Activated naive CD4-positive, alpha-beta T cell (primary cell): ENCODE results near the gene NUDT17.
"Not testable (repeated sequence)": the region's sequence is repeated elsewhere in the genome, so short reads cannot be mapped to it uniquely, and the experiment has no call there.

ENCODE experiments used
- DNase-seq, 4 experiments: peaks; one replicate each; lab custom pipeline; 2025; lab: John Stamatoyannopoulos, UW

The NUDT17 gene, protein sequence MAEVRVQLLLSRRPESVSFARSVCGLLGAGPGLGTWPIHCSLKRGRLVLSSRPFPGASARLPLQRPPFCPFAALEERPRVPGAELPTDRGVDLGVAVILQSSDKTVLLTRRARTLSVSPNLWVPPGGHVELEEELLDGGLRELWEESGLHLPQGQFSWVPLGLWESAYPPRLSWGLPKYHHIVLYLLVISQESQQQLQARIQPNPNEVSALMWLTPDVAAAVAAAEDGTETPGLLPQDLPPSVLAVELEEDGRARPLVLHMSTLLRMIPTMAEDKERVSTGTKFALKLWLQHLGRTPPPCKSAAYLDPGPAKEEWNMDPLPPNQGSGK

DNA sequence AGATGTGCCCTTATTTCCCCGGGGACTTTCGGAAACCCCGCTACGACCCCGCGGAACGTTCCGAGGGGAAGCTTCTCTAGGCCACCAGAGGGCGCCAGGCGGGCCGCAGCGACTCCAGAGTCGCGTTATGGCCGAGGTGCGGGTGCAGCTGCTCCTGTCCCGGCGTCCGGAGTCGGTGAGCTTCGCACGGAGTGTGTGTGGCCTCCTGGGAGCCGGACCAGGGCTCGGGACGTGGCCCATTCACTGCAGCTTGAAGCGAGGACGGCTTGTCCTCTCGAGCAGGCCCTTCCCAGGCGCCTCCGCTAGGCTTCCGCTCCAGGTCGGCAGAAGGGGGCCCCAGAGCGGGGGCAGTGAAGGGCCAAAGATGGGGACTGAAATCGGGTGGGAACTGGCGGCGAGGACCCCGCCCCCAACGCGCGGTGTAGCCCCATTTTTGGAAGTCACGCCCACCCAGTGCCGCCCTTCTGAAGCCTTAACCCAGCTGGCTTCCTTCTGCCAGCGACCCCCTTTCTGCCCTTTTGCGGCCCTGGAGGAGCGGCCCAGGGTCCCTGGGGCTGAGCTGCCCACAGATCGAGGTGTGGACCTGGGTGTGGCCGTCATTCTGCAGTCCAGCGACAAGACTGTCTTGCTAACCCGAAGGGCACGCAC, at the start of gene NUDT17:
Gene NUDT17, plus strand, starts transcription at position 117 of the 648 bp plus-strand sequence. Its CDS starts 11 bp downstream, at position 128.
- DNase-seq = peak; percentile 54 to 74 (median 64)

DNA sequence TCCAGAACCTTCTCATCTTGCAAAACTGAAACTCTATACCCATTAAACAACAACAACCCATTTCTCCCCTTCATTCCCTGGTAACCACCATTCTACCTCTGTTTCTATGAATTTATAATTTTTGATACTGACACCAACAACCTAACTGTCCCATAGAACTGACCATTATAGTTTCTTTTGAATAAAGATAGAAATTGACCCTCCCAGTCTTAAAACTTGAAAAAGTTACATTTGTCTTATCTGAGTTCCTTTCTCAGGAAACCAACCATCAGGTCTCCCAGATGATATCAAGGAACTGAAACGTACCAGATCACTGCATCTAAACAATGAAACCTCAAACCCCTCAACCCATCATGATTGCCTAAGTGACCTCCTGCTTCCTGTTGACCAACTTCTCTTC, 48.7 kb upstream of the NUDT17 start:
- no peak for DNase-seq

DNA sequence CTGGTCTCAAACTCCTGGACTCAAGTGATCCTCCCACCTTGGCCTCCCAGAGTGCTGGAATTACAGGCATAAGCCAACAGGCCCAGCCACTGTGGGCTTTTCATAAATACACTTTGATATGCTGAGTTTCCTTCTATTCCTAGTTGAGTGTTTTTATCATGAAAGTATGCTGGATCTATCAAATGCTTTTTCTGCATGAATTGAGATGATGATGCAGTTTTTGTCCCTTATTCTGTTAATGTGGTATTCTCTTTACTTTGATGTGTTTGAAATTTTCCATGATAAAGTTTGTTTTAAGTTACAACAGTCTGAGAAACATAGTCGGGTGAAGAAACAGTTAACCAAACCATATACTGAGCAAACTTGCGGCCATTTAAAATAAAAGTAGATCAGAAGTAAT, 45.6 kb upstream of the NUDT17 start:
- DNase-seq = no peak

DNA sequence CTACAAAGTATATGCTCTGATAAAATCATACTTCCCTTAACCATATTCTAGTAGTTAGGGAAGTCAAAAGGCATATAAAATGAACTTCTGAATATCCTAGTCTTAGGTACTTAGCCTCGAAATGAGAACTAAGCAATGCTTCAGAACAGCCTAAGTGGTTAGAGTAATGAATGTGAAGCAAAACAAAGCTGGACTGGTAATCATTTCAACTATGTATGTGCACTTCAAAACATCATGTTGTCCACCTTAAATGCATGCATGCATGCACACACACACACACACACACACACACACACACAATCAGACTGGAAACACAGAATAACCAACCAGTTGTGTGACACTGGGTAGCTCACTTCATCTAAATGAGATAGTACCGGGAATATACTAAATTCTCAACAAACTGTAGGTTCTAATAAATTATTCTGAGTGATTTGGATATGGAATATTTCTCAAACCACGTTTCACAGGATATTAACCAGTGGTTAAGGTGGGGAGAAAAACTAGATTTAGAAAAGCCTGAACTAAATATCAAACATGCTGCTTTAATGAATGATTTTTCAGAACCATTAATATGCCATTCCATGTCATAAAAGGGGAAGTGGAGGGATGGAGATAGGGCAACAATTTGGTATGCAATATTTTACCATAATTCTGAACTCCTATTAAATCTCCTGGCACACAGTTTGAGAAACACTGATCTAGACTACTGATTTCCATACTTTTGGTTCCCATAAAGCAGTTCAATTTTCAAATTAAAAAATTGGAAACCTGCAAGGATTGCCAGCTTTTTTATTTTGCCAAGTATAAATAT, 41.0 kb upstream of the NUDT17 start:
- no peak for DNase-seq

DNA sequence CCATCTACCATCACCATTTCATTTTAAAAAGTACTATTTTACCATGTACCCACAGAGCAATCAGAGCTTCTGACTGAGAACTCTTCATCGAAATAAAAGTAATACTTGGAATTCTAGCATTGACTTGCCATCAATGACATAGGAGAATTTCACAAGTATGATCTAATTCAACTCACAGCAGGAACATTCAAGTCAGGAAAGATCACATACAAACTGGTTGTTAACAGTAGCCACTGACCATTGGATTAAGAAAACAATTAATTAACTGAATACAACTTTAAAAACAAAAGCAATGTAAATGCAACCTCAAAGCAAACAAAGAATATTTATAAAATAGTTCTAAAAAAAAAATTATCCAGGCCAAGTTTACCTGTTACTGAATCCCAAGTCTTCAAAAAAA, 40.4 kb upstream of the NUDT17 start:
- no peak for DNase-seq

DNA sequence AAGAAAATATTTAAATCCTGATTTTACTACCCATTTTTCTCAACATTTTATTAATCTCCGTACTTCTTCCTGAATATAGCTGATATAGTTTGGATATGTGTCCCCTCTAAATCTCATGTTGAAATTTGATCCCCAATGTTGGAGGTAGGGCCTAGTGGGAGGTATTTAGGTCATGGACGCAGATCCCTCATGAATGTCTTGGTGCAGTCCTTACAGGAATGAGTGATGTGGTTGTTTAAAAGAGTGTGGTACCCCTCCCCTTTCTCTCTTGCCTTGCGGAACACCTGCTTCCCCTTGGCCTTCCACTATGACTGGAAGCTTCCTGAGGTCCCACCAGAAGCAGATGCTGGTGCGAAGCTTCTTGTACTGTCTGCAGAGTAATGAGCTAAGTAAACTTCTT, 39.0 kb upstream of the NUDT17 start:
- DNase-seq = no peak

DNA sequence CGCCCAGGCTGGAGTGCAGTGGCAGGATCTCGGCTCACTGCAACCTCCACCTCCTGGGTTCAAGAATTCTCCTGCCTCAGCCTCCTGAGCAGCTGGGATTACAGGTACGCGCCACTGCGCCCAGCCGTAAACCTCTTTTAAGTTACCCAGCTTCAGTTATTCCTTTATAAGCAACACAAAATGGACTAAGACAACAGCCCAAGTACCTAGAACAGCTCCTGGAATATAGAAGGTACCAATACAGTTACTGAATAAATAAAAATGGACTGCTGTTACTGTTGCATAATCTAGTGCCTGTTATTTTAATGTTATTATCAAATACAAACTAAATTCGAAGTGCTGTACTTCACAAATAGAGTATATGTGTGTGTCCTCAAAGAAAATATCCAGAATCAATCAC, 38.6 kb upstream of the NUDT17 start:
- no peak for DNase-seq

DNA sequence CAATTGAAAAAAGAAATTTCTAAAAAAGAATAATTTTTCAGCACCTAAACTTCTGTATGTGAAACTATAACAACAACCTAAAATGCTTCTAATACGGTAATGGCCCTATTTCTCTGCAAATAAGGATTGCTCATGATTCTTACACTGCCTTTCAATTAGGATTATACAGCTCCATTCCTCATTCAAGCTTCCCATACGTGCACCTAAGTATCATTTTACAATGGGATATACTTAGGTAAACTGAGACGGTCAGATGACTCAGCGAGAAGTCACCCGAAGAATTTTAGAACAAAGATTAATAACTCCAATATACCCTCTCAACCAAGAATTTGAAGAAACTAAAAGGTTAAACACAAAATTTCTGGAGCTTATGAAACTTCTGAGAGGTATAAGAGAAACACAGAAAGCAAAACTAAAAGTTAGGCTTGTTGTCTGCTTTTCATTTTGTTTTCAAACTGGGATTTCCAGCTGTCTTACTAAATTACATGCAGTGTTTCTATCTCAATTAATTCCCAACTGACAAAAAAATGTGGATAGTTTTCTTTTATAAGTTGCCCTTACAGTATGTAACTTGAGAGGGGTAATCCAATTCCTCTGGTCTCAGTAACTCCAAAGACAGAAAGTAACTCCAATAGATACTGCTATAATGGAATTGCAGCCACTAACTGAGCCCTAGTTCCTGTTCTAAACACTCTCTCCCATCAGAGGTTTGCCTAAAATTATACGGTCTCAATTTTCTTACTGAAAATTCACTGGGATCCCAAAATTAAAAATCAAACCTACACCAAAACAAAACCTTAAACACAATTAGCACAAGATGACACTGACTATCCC, 32.2 kb upstream of the NUDT17 start:
- not testable (repeated sequence) for DNase-seq

DNA sequence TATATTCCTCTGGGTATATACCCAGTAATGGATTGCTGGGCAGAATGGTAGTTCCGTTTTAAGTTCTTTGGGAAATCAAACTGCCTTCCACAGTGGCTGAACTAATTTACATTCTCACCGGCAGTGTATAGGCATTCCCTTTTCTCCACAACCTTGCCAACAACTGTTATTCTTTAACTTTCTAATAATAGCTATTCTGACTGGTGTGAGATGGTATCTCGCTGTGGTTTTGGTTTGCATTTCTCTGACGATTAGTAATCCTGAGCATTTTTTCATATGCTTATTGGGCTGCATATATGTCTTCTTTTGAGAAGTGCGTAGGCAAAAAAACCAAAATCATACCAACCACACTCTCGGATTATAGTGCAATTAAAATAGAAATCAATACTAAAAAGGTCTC, 27.3 kb upstream of the NUDT17 start:
- DNase-seq = not testable (repeated sequence)

DNA sequence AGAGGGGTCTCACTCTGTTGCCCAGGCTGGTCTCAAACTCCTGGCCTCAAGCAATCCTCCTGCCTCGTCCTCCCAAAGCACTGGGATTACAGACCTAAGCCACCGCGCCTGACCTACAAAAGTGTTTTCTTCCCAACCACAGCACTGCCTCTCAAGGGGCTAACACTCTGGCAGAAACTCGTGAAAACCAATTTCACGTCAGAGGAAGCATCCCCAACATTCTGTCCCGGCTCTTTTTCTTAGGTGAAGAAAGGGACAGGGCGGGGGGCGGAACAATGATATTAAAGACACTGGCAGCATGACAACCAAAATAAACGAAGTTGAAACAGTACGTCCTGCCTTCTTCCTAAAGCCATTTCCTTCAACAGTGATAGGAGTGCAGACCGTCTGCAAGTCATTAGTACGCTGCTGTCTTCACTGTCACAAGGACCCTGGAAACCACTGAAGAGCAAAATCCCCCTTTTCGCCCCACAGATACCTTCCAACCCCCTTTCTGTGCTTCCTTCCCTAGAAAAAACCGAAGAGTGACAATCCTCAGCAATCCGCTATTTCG, 22.6 kb upstream of the NUDT17 start:
- not testable (repeated sequence) for DNase-seq

DNA sequence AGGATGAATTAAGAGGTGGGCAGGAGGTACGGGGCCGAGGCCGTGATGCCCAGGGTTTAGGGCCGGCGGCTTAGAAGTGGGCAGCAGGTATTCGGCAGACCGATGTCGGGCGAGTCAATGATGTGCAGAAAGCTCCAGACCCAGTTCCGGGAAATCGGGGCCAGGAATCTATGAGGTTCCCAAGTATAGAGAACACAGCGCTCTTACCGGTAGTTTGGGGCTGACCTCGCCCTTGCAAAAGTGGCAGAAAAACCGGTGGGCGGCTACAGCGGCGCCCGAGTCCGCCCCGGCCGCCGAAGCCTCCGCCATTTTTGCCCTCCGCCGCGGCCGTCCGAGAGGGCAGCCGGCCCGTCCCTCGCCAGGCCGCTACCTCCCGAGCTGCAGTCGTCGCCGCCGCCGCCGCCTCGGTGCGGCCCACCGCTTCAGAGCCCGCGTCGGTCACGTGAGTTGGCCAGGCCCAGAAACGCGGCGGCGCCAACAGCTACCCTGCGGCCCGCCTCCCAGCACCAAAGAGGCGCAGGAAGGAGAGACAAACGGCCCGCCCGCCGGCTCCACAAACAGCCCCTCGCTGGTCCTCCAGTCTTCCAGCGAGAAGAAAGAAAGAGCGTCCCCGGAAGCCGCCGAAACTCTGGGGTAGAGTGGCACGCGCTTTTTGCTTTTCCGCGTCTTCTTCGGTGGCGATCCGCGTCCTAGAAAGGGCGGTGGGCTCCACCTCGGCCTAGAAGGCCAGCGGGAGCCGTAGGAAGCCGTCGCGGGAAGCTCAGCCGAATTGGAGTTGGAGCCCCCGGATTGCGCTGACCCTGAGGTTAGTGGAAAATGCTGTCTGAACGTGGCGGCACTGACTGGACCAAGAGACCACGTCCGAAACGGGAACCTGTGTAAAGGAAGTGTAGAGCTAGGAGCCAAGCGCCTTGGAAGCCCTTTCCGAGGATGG, 21.6 kb upstream of the NUDT17 start, which contains the start of the genes POLR3C and RNF115:
Gene POLR3C, plus strand, starts transcription at position 636 of the 934 bp plus-strand sequence. CDS start 1,577 bp downstream, outside the sequence.
Gene RNF115, minus strand, starts transcription at position 531 of the 934 bp plus-strand sequence. Its CDS starts 222 bp downstream, at position 309.
- peak; percentile 47 to 81 (median 68) for DNase-seq

DNA sequence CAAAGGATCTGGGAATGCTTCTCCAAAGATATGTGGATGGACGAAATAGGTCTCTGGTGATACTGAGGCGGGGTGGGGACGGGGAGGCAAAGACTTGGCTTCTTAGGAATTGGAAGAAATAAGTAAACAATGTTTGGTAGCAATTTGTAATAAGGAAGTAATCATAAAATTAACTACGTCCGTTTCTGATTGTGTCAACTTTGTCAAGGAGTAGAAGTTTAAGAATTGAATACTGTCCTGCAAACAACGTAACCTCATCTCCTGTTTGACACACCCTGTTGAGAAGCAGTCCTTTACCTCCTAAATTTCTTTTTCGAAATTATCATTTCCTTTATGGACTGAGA, 21.0 kb upstream of the NUDT17 start:
- DNase-seq = no peak

DNA sequence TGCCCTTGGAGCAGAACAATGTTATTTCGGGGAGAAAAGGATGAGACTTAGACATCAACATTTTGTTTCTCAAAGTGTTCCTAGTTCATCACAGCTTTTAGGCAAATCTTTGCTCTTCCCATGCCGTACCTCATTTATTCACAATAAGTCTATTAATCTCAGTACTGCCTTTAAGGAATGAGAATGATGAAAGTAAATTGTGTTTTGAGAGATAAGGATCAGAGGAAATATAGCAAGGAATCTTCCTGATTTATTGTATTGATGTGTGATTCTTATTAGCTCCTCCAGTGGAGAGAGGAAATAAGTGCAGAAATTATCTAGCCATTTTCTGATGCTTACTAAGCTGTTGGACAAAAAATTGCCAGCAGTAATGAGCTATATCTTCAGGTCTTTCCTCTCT, 19.4 kb upstream of the NUDT17 start:
- DNase-seq = no peak

DNA sequence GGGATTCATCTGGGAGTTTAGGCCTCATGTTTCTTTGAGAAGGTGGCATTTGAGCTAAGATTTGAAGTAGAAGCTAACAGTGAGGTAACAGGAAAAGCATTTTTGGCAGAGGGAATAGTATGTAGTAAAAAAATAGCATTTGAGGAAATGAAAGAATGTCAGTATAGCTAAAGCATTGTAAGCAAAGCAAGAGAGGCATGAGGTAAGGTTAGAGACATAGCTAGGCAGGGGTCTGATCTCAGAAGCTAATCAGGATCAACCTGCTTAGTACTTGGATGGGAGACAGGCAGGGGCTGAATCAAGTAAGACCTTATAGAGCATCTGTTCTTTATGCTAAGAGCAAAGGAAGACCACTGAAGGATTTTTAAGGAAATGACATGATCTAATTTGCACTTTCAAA, 17.5 kb upstream of the NUDT17 start:
- no peak for DNase-seq

DNA sequence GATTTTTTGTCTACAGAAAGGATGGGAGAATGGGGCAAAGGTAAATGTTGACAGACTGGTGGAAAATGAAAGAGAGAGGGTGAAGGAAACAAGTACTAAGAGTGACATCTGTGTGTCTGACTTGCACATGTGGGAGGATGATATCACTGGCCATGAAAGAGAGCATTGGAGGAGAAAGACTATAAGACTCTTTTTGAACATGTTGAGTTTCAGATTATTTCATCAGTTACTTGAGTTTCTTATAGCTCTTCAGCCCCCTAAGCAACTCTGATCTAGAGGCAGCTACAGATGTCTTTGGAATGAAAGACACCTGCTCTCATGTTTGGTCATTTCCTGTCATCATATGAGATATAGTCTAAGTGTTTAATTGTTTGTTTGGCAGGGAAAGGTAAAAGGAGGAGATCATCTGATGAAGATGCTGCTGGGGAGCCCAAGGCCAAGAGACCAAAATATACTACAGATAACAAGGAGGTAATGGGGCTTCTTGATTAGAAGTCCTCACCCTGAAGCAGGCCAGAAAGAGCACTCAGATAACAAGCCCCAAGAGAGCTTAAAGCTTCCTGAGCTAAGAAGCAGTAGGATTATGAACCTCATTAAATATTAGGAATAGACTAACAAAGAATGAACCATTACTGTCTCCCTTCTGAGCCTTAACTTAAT, 16.9 kb upstream of the NUDT17 start:
- no peak for DNase-seq

DNA sequence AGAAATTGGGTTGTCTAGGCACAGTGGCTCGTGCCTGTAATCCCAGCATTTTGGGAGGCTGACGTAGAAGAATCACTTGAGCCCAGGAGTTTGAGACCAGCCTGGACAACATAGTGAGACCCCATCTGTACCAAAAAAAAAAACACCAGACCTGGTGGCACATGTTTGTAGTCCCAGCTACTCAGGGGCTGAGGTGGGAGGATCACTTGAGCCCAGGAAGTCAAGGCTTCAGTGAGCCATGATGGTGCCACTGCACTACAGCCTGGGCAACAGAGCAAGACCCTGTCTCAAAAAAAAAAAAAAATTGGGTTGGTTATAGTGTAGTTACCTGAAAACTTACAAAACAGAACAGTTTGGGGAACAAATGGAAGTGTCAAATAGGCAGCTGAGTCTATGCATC, 14.6 kb upstream of the NUDT17 start:
- DNase-seq = not testable (repeated sequence)

DNA sequence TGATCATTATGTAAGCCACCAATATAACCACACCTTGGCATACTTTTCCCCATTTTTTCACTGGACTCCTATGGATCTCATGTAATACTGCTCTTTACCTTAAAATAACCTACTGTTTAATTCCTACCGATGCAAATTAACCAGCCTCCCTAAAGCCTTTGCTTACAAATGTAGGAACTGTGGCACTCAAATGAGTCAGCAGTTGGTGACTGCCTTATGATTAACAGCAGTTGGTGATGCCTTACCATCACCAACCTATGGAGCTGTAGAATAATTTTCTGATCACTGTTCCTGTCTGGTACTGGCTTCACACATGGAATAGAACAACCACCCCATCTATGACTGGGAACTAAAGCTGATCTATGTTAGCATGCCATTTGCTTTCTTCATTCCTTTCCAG, 7.8 kb upstream of the NUDT17 start:
- no peak for DNase-seq

DNA sequence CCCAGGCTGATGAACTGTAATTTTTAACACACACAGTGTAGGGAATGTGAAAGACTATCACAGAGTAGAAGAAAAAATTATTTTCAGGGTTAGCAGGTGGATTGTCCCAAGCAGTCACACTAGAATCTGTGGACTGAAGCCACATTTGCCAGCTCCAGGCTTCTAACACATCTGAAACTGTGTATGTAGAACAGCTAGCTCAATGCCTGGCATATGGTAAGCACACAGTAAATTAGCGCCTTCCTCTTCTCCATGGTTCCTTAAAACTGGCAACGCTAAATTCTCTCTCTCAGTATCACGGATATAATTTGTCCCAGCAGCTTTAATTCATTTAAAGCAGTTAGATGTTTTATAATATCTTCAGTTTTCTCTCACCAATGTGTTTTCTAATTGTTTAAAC, 2.4 kb upstream of the NUDT17 start:
- no peak for DNase-seq

DNA sequence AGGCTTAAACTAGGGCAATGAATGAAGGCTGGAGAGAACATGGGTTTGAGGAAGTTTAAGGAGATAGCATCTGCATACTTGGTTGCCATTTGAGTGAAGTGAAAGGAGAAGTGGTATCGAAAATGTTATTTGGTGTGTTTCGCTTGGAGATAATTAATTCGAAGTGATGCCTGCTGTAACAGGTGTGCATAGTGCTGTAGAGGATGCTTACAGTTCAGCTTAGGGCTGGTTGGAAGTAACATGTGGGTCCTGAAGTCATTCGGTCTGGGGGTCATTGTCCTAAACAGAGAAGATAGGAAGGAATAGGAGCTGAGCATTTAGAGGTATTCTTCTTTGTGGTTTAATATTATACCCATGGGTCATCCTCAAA, 301 bp upstream of the NUDT17 start:
- DNase-seq = no peak

DNA sequence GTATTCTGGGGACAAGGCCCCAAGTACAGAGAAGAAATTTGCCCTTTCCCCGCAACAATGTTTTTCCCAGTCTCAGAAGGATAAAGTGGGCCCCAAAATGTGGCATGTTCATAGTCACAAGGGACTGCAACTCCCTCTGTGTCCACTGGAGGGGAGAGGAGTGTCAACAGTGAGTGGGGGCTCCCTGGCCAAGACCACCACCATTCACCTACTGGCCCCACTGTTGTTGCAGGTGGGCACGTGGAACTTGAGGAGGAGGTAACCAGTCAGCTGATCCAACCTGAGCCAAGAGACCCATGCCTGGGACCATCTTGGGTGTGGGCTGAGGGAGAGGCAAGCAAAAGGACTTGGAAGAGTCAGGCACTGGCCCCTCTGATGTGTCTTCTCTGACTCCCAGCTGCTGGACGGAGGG, 777 bp downstream of the NUDT17 start:
- DNase-seq = no peak
